HG03060 (cell line): ENCODE data around the gene RTN4RL1.

ENCODE experiments used
- ATAC-seq: cut with Tn5 transposase; IDR thresholded peaks from one replicate; pipeline ENCODE4 v1.9.1; 2021; ENCODE audit warnings: low read depth, moderate number of reproducible peaks; ENCODE audit not compliant: unreplicated experiment

RTN4RL1 gene

DNA sequence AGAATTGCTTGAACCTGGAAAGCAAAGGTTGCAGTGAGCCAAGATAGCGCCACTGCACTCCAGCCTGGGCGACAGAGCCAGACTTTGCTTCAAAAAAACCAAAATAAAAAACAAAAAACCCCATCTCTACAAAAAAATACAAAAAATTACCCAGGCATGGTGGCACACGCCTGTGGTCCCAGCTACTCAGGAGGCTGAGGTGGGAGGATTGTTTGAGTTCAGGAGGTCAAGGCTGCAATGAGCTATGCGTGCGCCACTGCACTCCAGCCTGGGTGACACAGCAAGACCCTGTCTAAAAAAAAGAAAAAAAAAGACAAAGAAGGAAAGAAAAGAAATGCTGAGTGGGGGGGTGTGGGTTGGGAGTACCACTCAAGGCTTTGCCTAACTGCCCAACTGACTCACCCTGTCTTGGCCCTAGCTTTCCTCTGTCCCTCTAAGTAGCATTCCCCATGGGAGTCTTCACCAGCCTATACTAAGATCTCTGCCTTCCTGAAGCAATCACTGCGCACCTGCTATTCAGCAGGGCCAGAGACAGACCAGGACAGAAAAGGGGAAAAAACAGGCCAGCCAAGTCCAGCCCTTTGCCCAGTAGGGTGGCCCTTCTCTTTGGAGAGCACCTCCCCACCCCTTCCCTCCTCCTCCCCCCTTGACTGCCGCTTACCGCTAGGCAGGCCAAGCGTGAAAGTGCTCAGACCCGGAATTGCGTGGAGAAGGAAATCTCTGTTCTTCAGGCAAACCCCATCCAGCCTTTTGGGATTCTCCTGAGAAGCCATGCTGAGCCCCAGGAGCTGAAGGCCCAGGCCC, 45.8 kb downstream of the RTN4RL1 start:
- no peak for ATAC-seq

DNA sequence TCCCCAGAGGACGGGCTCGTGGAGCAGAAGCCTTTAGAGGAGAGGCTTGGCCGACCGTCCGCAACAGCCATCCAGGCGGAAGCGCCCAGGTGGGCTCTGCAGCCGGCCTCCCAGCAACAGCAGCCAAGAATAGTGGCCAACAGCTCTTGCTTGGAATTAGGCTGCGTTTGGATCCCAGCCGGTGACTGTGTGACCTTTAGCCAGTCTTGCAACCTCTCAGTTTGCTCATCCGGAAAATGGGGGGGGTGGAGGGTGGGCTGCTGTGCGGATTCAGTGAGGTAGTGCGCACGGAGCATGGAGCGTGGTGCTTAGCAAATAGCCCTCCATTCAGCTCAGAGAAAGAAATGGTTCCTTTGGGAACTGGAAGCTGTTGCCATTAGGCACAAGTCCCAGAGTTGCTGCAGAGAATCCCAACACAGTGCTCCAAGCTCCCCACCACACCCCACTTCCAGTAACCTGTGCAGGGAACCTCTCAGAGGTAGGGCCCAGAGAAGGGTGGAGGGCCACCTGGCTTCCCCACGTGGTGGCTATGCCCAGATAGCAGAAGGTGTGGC, 46.7 kb downstream of the RTN4RL1 start:
- no peak for ATAC-seq

DNA sequence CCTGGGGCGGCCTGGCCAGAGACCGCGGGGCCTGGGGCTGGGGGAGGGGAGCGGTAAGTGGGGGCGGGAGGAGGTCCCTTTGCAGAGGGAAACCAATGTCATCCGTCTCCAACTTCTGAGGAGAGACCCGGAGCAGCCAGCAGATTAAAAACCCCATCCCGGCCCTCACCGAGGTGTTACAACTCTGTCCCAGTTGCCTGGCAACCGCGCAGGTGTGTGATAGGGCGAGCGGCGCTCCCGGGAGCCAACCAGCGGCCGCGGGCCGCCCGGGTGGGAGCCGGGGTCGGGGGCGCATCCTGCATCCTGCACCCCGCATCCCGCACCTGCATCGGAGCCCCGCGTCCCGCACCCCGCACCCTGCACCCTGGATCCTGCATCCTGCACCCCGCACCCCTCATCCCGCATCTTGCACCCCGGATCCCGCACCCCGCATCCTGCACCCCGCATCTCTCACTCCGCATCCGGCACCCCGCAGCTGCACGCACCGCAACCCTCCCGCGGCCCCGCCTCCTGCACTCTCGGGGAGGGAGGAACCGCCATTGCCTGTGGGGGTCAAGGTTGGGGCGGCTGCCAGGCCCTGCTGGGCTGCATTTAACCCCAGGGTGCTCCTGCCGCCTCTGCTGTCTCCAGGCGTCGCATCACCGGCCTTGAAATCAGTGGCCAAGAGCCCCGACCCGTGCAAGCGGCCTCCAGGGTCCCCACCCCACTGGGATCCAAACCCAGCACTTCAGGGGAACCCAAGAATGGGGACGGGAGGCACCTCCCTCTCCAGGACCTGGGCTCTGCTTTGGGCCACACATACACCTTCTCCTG, 47.3 kb downstream of the RTN4RL1 start:
- no peak for ATAC-seq

DNA sequence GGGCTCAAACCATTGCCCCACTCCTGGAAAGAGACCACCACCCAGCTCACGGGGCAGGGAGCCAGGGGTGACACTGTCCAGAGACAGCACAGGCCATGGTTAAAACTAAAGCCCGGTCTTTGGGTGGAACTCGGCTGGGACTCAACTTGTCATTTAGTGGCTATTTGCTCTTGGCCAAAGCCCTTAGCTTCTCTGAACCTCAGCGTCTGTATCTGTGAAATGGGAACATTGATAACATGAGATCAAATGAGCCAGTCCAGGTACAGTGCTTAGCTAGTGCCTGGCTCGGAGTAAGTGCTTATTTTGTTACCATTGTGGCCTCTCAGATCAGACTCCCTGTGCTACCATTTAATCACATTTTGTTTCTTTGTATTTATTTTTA, 48.5 kb downstream of the RTN4RL1 start:
- ATAC-seq: no peak

DNA sequence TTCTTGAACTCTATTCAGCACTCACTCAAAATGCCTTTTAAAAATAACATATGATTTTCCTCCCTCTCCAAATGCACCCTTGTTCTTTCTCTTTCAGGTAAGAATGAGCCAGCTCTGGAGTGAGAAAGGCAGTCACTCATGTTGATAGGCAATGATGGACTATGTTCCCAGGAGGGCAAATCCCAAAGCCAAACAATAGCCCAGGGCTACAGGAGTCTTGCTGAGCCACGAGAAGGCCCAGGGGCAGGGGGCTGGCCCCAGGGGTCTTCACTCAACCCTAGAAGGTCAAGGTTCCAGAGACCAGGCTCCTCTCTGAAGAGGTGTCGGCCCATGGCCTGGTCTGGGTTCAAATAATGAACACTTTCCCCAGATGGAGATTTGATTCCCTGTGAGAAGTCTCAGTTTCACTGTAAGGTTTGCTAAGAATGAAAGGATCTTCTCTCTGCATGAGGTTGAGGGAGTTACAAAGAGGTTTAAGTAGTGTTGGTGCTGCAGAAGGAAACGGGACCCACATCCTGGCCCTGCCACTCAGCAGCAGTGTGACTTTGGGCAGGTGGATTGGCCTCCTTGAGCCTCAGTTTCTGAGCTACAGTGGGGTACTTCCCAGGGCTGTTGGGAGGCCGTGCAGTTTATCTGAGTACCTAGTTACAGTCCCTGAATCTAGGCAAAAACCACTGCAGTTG, 49.0 kb downstream of the RTN4RL1 start:
- no peak for ATAC-seq

DNA sequence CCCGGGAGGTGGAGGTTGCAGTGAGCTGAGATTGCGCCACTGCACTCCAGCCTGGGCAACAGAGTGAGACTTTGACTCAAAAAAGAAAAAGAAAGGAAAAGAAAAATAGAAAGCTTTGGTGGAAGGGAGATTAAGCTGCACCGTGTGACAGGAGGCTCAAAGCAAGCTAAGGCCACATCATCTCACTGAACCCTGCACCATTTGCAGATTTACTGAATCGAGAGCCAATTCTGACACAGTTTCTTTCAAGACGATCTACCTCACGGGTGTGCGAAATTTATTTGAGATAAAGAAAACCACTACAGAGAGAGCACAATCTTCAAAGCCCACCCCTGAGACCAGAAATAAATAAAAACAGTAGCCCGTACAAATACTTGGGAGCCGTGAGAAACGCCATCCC, 49.6 kb downstream of the RTN4RL1 start:
- no peak for ATAC-seq

DNA sequence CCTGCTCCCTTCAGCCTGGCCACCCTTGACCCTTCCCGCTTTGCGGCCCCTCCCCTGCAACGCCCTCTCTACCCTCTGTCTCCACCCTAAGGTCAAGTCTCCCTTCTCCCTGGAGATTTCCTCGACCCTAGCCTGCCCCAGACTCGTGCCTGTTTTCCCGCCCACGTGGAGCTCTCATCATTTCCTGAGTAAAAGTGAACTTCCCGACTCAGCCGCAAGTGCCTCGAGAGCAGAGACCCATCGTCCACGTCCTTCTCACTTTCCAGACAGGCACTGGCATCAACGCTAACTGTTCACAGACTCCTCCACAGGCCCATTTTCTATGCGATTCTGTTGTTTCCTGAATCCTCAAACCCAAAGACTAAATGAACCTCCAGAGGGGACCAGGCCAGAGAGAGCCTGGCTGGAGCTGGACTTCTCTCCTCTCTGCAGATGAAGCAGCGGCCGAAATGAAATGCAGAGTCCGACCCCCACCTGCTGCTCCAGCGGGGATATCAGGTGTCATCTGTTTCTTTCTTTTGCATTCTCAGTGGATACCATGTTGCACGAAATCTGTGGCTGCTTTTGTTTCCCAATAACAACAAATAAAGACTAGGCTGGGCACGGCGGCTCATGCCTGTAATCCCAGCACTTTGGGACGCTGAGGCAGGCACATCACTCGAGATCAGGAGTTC, 52.5 kb downstream of the RTN4RL1 start:
- no peak for ATAC-seq

DNA sequence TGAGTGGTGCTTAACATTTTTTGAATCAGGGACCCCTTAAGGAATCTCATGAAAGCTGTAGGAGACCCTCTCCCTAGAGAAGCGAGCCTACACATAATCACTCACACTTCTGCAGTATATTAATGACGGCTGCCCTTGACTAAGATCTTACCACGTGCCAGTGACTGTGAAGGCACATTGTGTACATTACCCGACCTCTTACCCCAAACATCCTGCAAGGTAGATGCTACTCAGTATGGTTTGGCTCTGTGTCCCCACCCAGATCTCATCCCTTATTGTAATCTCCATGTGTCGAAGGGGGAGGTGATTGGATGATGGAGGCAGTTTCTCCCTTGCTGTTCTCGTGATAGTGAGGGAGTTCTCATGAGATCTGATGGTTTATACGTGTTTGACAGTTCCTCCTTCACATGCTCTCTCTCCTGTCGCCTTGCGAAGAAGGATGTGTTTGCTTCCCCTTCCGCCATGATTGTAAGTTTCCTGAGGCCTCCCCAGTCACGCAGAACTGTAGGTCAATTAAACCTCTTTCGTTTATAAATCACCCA, 54.2 kb downstream of the RTN4RL1 start:
- no peak for ATAC-seq

DNA sequence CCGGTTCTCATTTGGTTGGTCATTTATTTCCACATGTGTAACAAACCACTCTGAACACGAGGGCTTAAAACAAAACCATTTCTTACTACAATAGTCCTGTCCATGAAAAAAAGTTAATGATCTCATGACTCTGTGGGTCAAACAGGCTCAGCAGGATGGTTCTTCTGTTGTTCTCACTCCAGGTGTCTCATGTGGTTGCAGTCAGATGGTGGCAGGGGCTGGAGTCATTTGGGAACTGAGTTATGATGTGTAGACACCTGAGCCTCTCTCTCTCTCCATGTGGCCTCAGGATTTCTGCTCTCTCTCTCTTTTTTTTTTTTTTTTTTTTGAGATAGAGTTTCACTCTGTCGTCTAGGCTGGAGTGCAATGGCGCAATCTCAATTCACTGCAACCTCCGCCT, 55.4 kb downstream of the RTN4RL1 start:
- no peak for ATAC-seq

DNA sequence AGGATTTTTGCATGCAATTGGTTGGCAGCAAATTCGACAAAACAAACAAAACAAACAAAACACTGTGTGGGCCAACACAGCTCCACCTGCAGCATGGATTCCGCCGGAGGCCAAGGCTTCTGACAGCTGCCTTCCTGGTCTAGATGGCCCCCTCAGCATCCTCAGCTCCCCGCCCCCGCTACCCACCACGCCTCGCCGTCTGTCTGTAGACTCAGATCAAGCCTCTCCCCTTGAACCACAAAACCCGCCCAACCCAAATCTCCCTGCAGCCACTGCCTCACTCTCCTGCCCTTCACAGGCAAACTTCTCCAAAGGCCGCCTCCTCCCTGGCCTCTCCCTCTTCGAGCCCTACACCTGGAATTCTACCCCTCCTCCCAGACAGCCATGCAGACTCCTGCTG, 57.9 kb downstream of the RTN4RL1 start:
- no peak for ATAC-seq

DNA sequence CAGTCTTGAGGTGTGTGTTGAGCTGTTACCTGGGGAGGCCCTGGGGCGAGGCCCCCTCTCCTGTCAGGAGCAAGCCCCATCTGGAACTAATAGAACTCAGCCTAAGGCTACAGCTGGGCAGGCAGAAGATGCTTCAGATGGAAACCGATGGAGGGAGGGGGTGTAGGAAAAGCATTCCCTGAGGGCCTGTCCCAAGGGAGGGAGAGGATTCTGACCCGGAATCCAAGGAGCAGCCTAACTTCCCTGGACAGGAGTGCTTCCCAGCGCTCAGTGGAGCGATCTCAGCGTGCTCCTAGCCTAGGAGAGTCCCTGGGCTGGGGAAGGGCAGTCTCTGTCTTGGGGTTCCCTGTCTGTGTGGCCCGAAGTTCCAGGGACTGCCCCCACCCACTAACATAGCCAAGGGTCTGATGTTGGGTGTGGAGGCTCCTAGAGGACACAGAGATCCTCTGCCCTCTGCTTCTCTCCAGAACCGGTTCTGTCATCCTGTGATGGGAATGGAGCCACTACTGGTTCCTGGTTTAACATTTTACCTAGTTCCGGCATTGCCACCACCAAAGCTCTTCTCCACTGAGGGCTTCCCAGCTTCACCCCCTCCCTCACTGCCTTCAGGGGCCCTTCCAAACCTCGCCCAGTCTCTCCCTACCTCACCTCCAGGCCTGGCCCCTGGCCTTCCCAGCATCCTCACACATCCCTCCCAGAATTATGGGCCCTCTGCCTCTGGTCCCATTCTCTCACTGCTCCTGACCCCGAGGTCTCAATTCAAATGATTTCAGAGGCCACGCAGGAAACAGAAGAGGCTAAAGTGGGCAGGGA, 58.7 kb downstream of the RTN4RL1 start:
- no peak for ATAC-seq

DNA sequence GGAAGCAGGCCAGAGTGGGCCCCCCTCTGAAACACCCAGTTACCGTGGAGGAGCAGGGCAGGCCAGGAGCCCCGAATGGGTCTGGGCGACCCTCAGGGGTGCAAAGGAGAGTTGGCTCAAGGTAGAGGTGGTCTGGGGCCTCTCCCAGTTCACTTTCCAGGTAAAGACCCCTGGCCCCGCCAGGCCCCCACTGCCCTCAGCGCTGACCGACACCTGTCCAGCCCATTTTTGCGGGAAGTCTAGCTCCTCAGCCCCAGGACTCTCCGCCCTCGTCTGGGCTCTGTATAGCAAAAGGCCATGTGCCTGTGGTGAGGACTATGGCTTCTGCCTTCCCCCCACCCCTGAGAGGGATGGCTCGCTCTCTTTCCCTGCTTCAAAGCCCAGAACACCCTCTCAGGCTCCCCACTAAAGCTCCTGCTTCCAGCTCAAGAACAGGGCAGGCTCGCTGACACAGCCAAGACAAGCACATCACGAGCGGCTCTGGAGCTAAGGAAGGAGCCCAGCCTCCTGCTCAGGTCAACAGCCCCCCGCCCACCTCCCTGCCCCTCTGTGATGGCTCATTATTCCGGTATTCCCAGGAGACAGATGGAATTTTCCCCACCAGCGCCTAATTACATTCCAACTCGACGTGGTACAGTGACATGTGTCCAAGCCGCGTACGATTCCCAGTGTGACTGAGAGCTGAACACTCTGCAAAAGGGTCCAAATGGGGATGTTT, 59.4 kb downstream of the RTN4RL1 start:
- ATAC-seq: no peak

DNA sequence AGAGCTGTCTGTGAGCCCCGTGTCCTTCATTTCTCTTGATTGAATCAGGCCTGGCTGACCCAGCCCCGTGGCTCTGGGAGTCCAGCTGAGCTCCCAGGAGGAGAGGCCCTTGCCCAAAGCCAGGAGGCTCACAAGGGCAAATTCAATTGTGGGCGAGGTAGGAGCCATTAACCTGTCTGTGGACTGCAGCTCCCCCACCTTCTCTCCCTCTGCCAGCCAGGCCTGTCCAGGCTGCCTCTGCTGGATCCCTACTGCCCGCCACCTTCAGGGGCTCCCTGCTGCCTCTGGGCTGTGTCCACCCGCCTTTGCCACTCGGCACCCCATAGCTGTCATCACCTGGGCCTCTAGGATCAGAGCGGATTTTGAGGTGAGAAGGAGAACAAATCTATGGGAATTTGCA, 61.9 kb downstream of the RTN4RL1 start:
- no peak for ATAC-seq

DNA sequence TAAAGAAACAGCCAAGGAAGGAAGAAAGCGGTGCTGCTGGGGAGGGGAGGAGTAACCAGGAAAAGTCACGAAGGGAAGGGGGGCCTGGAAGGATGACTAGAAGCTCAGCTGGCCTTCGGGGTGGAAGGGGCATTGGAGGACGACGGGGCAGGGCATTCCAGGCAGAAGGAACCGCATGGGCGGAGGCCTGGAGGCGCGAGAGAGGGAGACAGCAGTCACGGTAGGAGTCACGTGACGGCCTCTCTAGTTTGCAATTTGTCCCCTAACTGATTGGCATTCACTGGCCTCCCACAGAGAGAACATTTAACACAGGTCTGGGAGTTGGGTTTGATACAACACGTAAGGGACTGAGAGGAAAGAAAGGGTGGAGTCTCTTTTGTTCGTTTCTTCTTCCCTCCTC, 63.9 kb downstream of the RTN4RL1 start:
- ATAC-seq: no peak

DNA sequence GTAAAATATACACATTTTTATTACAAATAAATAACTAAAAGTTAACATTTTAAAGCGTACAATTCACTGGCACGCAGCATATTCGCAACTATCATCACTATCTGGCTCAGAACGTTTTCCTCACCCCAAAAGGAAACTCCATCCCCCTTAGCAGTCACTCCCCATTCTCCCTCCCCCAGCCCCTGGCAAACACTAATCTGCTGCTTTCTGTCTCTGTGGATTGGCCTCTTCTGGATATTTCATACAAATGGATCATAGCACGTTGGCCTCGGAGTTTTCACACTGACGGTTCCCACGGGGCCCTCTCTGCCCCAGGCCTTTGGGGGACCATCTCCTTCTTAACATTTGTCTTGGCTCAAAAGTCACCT, 64.6 kb downstream of the RTN4RL1 start:
- no peak for ATAC-seq

DNA sequence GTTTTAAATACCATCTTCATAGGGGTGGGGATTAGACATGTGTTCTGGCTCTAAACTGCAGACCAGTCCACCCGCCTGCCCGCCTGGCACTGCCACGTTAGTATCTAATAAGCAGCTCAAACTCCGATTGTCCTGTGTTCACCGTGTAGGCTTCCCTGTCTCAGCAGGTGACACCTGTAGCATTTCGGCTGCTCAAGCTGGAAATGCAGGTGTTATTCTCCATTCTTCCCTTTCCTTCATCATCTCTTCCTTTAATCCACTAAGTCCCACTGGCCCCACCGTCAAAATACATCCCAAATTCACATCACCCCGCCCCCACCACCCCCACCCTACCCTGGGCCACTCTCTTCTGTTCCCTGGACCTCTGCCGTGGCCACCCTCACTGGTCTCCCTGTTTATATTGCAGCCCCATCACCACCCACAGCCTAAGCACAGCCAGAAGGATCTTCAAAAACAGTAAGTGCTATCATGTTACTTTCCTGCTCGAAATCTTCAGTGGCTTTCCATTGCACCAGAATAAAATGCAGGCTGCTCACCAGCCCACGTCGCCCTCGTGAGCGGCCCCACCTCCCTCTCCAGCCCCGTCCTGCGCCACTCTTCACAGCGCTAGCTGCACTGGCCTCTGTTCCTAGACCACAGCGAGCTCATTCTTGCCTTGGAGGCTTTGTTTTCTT, 65.1 kb downstream of the RTN4RL1 start:
- no peak for ATAC-seq

DNA sequence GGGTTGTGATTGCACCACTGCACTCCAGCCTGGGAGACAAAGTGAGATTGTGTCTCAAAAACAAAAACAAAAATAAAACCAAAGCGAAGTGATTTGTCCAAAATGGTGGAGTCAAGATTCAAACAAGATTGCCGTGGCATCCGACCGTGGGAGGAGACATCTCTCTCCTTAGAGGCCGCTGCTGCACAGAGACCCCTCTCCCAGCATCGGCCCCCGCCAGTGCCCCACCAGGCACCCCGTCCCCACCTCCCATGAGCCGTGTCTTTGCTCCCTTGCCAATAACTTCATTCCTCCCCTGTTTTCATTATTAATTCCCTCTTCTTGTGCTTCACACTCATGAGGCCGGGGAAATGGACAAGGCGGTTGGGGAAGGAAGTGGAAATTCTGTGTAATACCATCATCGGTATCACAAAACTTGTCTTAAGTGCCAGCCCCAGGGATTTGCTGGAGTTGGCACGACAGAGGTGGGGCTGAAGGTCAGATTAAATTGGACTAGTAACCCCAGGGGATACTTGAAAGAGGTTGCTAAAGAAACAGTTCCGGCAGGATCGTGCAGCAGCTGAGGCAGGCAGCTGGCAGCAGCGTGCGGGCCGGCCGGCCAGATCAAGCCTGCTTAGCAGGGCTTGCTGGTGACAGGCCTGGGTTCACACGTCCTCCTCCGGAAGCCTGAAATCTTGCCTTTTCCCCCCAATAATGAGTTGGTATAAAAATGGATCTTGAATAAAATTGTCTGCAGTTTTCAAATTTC, 66.8 kb downstream of the RTN4RL1 start:
- no peak for ATAC-seq

DNA sequence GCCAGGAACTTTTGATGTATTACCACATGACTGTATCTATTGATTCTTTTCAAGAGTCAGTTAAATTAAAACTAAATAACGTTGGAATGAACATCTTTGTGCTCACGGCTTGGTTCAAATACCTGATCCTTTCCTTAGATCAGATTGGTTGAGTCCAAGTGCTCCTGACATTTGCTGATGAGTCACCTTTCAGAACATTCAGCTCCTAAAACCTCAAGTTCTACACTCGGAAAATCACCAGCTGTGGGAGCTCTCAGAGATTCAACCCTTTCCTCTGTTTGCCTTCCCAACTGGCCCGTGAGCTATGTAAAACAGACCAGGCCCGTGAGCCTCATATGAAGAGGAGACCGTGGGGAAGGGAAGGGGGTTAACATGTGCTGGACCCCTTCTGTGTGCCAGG, 68.1 kb downstream of the RTN4RL1 start:
- no peak for ATAC-seq
